HG03571 (cell line): ENCODE measurements around the gene CDH1.
A peak's percentile ranks its signal among the peaks of the same experiment; 100 is the strongest.

ENCODE experiments used
- ATAC-seq: cut with Tn5 transposase; IDR thresholded peaks from one replicate; pipeline ENCODE4 v1.9.1; 2021; ENCODE audit not compliant: unreplicated experiment

Gene CDH1

GRCh38 chr16:68731637-68732036 lies 5.5 kb upstream of the CDH1 start:
- no peak for ATAC-seq

- ATAC-seq: no peak
These were observed 4.9 kb upstream of the CDH1 start for GRCh38 chr16:68732042-68732680.

- ATAC-seq: no peak
These were observed 4.2 kb upstream of the CDH1 start for GRCh38 chr16:68732741-68733399.

- ATAC-seq: no peak
These were observed 3.5 kb upstream of the CDH1 start for GRCh38 chr16:68733570-68733969.

- ATAC-seq: no peak
These were observed 2.3 kb upstream of the CDH1 start for GRCh38 chr16:68734782-68735181.

- no peak for ATAC-seq
These were observed 531 bp upstream of the CDH1 start for GRCh38 chr16:68736561-68736960.

GRCh38 chr16:68737730-68738629 lies 888 bp downstream of the CDH1 start:
- no peak for ATAC-seq

GRCh38 chr16:68739964-68740627 lies 3.0 kb downstream of the CDH1 start:
- ATAC-seq: no peak

GRCh38 chr16:68740628-68741346 lies 3.7 kb downstream of the CDH1 start:
- ATAC-seq: no peak

- no peak for ATAC-seq
These were observed 6.6 kb downstream of the CDH1 start for GRCh38 chr16:68743664-68744063.

GRCh38 chr16:68744744-68745280 lies 7.7 kb downstream of the CDH1 start:
- ATAC-seq: no peak

GRCh38 chr16:68746951-68747350 lies 9.9 kb downstream of the CDH1 start:
- ATAC-seq: no peak

- ATAC-seq: no peak
These were observed 12.3 kb downstream of the CDH1 start for GRCh38 chr16:68749432-68749831.

- no peak for ATAC-seq
These were observed 13.2 kb downstream of the CDH1 start for GRCh38 chr16:68750193-68750695.

GRCh38 chr16:68751160-68751559 lies 14.1 kb downstream of the CDH1 start:
- no peak for ATAC-seq

GRCh38 chr16:68752602-68753001 lies 15.5 kb downstream of the CDH1 start:
- no peak for ATAC-seq

GRCh38 chr16:68754084-68754792 lies 17.1 kb downstream of the CDH1 start:
- no peak for ATAC-seq

GRCh38 chr16:68756239-68756915 lies 19.3 kb downstream of the CDH1 start:
- peak; percentile 67 for ATAC-seq

GRCh38 chr16:68757625-68757935 lies 20.5 kb downstream of the CDH1 start:
- ATAC-seq: no peak
